Chondrocyte (in vitro differentiated cells): ENCODE data around the gene AGA. TPM values are rescaled to one million over a fixed set of nuclear protein-coding genes. Genes with fewer than 3 reads are reported as not detected.

Source experiments
- DNase-seq: peaks from one replicate; pipeline ENCODE4 v3.0.0; 2021; ENCODE audit warnings: mixed read lengths, low spot score
- H3K27ac Mint-ChIP-seq: one replicate; pipeline ENCODE4 v1.8.0; 2021; ENCODE audit warnings: mild to moderate bottlenecking, moderate library complexity, mixed read lengths; ENCODE audit not compliant: unreplicated experiment
- H3K27me3 Mint-ChIP-seq: 2 replicates; pipeline ENCODE4 v1.8.0; 2021; ENCODE audit warnings: low read depth, mixed read lengths
- H3K36me3 Mint-ChIP-seq: 2 replicates; pipeline ENCODE4 v1.8.0; 2021; ENCODE audit warnings: low read depth, mixed read lengths
- H3K4me1 Mint-ChIP-seq: 2 replicates; pipeline ENCODE4 v1.8.0; 2021; ENCODE audit warnings: low read depth, mild to moderate bottlenecking, mixed read lengths
- H3K4me3 Mint-ChIP-seq: one replicate; pipeline ENCODE4 v1.8.0; 2021; ENCODE audit warnings: mild to moderate bottlenecking, moderate library complexity, mixed read lengths; ENCODE audit not compliant: unreplicated experiment
- H3K9me3 Mint-ChIP-seq: 2 replicates; pipeline ENCODE4 v1.8.0; 2021; ENCODE audit warnings: low read depth, mixed read lengths
- total RNA-seq: library from RNA; stranded (reverse); gene quantifications from 3 replicates; pipeline ENCODE4 v1.2.1, GENCODE V29; 2021
- TF ChIP-seq, protein P1 (sequence below): fragments of 200-600 bp; sonication (generic); IDR thresholded peaks from 2 replicates; pipeline ENCODE4 v1.5.0; 2021; ENCODE audit warnings: antibody characterized with exemption, mild to moderate bottlenecking, moderate library complexity

AGA gene
- total RNA-seq, 1 donor from 2014 or later = 26.2 TPM

DNA sequence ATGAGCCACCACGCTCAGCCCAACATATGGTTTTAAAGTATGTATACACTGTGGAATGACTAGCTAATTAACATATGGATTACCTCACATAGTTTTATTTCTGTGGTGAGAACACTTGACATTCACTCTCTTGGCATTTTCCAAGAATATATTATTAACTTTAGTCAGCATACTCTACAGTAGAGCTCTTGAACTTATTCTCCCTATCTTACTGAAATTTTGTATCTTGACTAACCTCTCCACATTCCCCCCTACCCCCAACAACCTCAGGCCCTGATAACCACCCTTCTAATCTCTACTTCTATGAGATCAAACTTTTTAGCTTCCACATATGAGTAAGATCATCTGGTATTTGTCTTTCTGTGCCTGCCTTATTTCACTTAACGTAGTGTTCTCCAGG, 38.6 kb upstream of the AGA start:
- TF ChIP-seq, protein P1, sequence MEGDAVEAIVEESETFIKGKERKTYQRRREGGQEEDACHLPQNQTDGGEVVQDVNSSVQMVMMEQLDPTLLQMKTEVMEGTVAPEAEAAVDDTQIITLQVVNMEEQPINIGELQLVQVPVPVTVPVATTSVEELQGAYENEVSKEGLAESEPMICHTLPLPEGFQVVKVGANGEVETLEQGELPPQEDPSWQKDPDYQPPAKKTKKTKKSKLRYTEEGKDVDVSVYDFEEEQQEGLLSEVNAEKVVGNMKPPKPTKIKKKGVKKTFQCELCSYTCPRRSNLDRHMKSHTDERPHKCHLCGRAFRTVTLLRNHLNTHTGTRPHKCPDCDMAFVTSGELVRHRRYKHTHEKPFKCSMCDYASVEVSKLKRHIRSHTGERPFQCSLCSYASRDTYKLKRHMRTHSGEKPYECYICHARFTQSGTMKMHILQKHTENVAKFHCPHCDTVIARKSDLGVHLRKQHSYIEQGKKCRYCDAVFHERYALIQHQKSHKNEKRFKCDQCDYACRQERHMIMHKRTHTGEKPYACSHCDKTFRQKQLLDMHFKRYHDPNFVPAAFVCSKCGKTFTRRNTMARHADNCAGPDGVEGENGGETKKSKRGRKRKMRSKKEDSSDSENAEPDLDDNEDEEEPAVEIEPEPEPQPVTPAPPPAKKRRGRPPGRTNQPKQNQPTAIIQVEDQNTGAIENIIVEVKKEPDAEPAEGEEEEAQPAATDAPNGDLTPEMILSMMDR = no peak
- no peaks in the 10 kb centered on the region for H3K36me3 Mint-ChIP-seq
- H3K27me3 Mint-ChIP-seq = no peaks in the 10 kb centered on the region
- no peaks in the 10 kb centered on the region for H3K4me1 Mint-ChIP-seq
- no peaks in the 10 kb centered on the region for H3K9me3 Mint-ChIP-seq
- H3K4me3 Mint-ChIP-seq = no peak overlapping the region
- DNase-seq = no peak
- no peak overlapping the region for H3K27ac Mint-ChIP-seq

DNA sequence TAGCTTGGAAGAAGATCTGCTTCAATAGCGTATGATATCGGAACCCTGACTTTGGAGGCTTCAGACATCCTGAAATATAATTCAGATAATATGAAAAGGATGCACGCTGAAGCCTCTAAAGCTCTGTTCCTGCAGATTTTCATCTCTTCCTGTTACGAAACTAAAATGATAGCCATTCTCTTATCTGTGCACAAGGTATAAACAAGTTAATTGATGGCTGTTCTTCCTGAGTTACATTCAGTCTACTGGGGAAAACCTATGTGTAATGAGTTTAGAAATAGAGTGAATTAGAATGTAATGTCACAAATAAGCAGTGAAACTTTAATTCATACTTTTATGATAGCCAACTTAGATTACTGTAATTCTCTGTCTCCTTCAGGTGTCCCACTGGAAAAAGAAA, 36.8 kb upstream of the AGA start:
- no peaks in the 10 kb centered on the region for H3K9me3 Mint-ChIP-seq
- no peaks in the 10 kb centered on the region for H3K27me3 Mint-ChIP-seq
- no peak overlapping the region for H3K4me3 Mint-ChIP-seq
- H3K27ac Mint-ChIP-seq = no peak overlapping the region
- DNase-seq = no peak
- TF ChIP-seq, protein P1 = no peak
- H3K36me3 Mint-ChIP-seq = peaks cover 1% of the 10 kb centered on the region
- no peaks in the 10 kb centered on the region for H3K4me1 Mint-ChIP-seq

DNA sequence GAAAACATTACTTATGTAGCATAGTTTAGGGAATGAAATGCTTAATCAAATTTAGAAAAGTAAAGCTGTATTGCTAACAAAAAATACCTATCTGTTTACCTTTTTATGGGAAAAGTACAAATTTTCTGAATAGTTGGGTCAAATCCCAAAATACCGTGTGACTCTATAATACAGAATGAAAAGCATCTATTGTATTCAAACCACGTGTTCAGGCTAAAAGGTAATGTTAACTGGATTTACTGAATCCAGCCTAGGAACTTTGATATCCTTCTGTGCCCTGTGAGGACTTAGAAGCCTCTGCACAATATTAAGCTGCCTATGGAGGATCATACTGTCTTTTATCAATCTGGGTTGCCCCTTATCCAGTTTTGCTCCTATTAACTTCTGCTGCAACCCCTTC, 36.3 kb upstream of the AGA start:
- Mint-ChIP-seq H3K4me1 (no peaks in the 10 kb centered on the region), H3K36me3 (peaks cover 1% of the 10 kb centered on the region), H3K9me3 (no peaks in the 10 kb centered on the region), H3K4me3 (no peak overlapping the region), H3K27me3 (no peaks in the 10 kb centered on the region), H3K27ac (no peak overlapping the region)
- TF ChIP-seq, protein P1 = no peak
- DNase-seq = no peak

DNA sequence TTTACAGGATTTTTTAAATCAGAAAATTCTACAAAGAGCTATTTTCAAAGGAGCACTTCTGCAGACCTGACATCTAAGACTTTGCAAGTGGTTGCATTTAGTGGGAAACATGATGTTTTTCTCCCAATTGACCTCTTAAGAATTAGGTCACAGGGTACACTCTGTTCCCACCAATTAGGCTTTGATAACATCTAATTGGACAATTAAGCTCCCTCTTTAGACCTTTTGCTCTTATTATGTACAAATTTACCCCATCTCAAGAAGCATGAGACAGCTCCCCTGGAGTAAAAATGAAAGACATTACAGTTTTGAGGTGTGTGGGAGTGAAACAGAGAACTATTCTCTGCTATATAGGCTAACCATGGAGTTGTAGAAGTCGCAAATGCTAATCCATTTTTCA, 31.8 kb upstream of the AGA start:
- Mint-ChIP-seq H3K27ac (no peak overlapping the region), H3K4me1 (no peaks in the 10 kb centered on the region), H3K4me3 (no peak overlapping the region), H3K36me3 (peaks cover 1% of the 10 kb centered on the region), H3K27me3 (no peaks in the 10 kb centered on the region), H3K9me3 (no peaks in the 10 kb centered on the region)
- TF ChIP-seq, protein P1 = no peak
- DNase-seq = no peak

DNA sequence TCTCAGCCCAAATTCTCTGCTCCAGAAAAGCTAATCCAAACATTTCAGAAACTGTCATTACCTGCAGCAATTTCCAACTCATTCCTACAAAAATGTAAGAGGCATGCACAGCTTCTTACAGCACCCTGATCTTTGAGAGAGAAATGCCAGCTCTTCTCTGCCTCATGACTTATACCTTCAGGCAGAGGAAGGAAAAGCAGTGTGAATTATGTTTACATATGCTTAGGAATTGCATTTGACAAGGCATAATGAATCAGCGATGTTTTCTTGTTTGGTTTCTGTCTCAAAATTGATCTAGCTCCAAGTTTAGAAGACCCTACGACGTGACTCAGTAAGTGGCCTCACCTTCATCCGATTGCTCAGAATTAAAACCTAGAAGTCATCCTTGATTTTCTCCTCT, 21.8 kb upstream of the AGA start:
- Mint-ChIP-seq H3K27ac (no peak overlapping the region), H3K4me1 (no peaks in the 10 kb centered on the region), H3K27me3 (no peaks in the 10 kb centered on the region), H3K4me3 (no peak overlapping the region), H3K36me3 (no peaks in the 10 kb centered on the region), H3K9me3 (no peaks in the 10 kb centered on the region)
- TF ChIP-seq, protein P1 = no peak
- DNase-seq = no peak
